Prostate gland (tissue), 2 donors: ENCODE data around the gene CADPS2.

Experiments
- CTCF ChIP-seq, 4 experiments: fragments of 200-600 bp in 2 of 4; fragments of 450-650 bp in 2 of 4; sonication (generic) in 2 of 4; IDR thresholded peaks; 1 replicate in 3 of 4; 2 replicates in 1 of 4; pipeline ENCODE4 v1.5.1; 2016 to 2019; ENCODE audit warnings: antibody characterized with exemption in 4 of 4, mild to moderate bottlenecking in 2 of 4, moderate library complexity in 2 of 4
- POLR2A ChIP-seq: fragments of 450-650 bp; IDR thresholded peaks from one replicate; pipeline ENCODE4 v1.6.1; 2016; ENCODE audit warnings: antibody characterized with exemption, mild to moderate bottlenecking
- POLR2AphosphoS5 ChIP-seq: sonication (generic); formaldehyde crosslinking; IDR thresholded peaks from one replicate; pipeline ENCODE4 v1.6.1; 2017; ENCODE audit warnings: antibody characterized with exemption

- TF ChIP-seq CTCF (IDR thresholded peaks at IDR 0.05) (no peak), POLR2A (no peak), POLR2AphosphoS5 (no peak)
Observed at GRCh38 chr7:122518488-122518887, 367.8 kb downstream of the CADPS2 start.
